ENCODE measurements around the gene TLR1.

Gene TLR1

GRCh38 chr4:38788317-38788716, 16.3 kb downstream of the TLR1 start:
- no peak for ATAC-seq (ENCODE audit: insufficient read depth, low read depth)
- Histone ChIP-seq H3K27ac (ENCODE audit: low read length) (no peak overlapping the region), H3K9me3 (ENCODE audit: insufficient read depth, low read length, severe bottlenecking) (no peaks in the 10 kb centered on the region), H3K4me3 (ENCODE audit: low read depth in 1 of 2, low read length in 2 of 2) (no peak overlapping the region), H2AFZ (ENCODE audit: low read depth, low read length) (no peak overlapping the region), H3K79me2 (ENCODE audit: insufficient read depth, low read length) (no peaks in the 10 kb centered on the region), H3K9ac (ENCODE audit: low read depth, low read length) (no peak overlapping the region), H4K20me1 (ENCODE audit: insufficient read depth, low read length) (no peaks in the 10 kb centered on the region), H3K36me3 (ENCODE audit: insufficient read depth, low read length) (no peaks in the 10 kb centered on the region), H3K4me1 (ENCODE audit: insufficient read depth, low read length) (no peaks in the 10 kb centered on the region), H3K4me2 (ENCODE audit: insufficient read depth, low read length) (no peak overlapping the region), H3K27me3 (ENCODE audit: insufficient read depth, low read length, poor library complexity) (no peaks in the 10 kb centered on the region)
- no peak for DNase-seq
- TF ChIP-seq CTCF (IDR thresholded peaks at IDR 0.05; ENCODE audit: borderline replicate concordance, extremely low read depth, low read length, poor library complexity, severe bottlenecking) (no peak), EZH2 (IDR thresholded peaks at IDR 0.05; ENCODE audit: borderline replicate concordance, low read depth, low read length, severe bottlenecking) (no peak)

DNA sequence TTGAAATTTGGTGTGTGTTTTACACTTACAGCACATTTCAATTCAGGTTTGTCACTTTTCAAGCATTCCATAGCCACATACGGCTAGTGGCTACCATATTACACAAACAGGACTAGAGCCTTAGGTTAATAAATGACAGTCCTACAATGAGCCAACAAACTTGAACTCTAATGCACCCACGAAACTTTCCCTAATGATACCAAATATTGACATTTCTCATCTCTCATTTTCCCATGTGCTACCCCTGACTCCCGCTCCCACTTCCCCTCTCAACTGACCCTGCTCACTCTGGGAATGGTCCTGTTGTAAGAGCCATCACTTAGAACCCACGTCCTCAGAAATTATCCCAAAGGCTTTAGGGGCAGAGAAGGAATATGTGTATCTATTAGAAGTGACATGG, 16.9 kb downstream of the TLR1 start:
- no peaks in the 10 kb centered on the region for H3K9me3 ChIP-seq (ENCODE audit: insufficient read depth, low read length, severe bottlenecking)
- ATAC-seq (ENCODE audit: insufficient read depth, low read depth) (no peak), DNase-seq (no peak)
- no peak overlapping the region for H3K4me3 ChIP-seq (ENCODE audit: low read depth in 1 of 2, low read length in 2 of 2)
- no peak overlapping the region for H2AFZ ChIP-seq (ENCODE audit: low read depth, low read length)
- no peaks in the 10 kb centered on the region for H4K20me1 ChIP-seq (ENCODE audit: insufficient read depth, low read length)
- no peaks in the 10 kb centered on the region for H3K27me3 ChIP-seq (ENCODE audit: insufficient read depth, low read length, poor library complexity)
- H3K4me2 ChIP-seq (ENCODE audit: insufficient read depth, low read length): no peak overlapping the region
- H3K4me1 ChIP-seq (ENCODE audit: insufficient read depth, low read length): no peaks in the 10 kb centered on the region
- no peak for TF ChIP-seq CTCF (IDR thresholded peaks at IDR 0.05; ENCODE audit: borderline replicate concordance, extremely low read depth, low read length, poor library complexity, severe bottlenecking)
- no peak for TF ChIP-seq EZH2 (IDR thresholded peaks at IDR 0.05; ENCODE audit: borderline replicate concordance, low read depth, low read length, severe bottlenecking)
- H3K36me3 ChIP-seq (ENCODE audit: insufficient read depth, low read length): no peaks in the 10 kb centered on the region
- no peak overlapping the region for H3K9ac ChIP-seq (ENCODE audit: low read depth, low read length)
- H3K27ac ChIP-seq (ENCODE audit: low read length): no peak overlapping the region
- H3K79me2 ChIP-seq (ENCODE audit: insufficient read depth, low read length): no peaks in the 10 kb centered on the region

- Histone ChIP-seq H3K27ac (ENCODE audit: low read length) (no peak overlapping the region), H3K36me3 (ENCODE audit: insufficient read depth, low read length) (no peaks in the 10 kb centered on the region), H3K4me2 (ENCODE audit: insufficient read depth, low read length) (no peak overlapping the region), H3K4me1 (ENCODE audit: insufficient read depth, low read length) (no peaks in the 10 kb centered on the region), H3K9me3 (ENCODE audit: insufficient read depth, low read length, severe bottlenecking) (no peaks in the 10 kb centered on the region), H2AFZ (ENCODE audit: low read depth, low read length) (no peak overlapping the region), H3K79me2 (ENCODE audit: insufficient read depth, low read length) (no peaks in the 10 kb centered on the region), H3K9ac (ENCODE audit: low read depth, low read length) (no peak overlapping the region), H4K20me1 (ENCODE audit: insufficient read depth, low read length) (no peaks in the 10 kb centered on the region), H3K4me3 (ENCODE audit: low read depth in 1 of 2, low read length in 2 of 2) (no peak overlapping the region), H3K27me3 (ENCODE audit: insufficient read depth, low read length, poor library complexity) (no peaks in the 10 kb centered on the region)
- ATAC-seq (ENCODE audit: insufficient read depth, low read depth) (peak; percentile 59; the same call in 2 of the 3 replicates), DNase-seq (no peak)
- TF ChIP-seq CTCF (IDR thresholded peaks at IDR 0.05; ENCODE audit: borderline replicate concordance, extremely low read depth, low read length, poor library complexity, severe bottlenecking) (no peak), EZH2 (IDR thresholded peaks at IDR 0.05; ENCODE audit: borderline replicate concordance, low read depth, low read length, severe bottlenecking) (no peak)
These were observed 18.6 kb downstream of the TLR1 start for GRCh38 chr4:38785901-38786402.

All from DND-41 (cell line).